GM21367 (cell line): ENCODE data around the gene DNAJC16.
"Not testable (repeated sequence)": the region's sequence is repeated elsewhere in the genome, so short reads cannot be mapped to it uniquely, and the experiment has no call there.

ENCODE experiments used
- ATAC-seq: cut with Tn5 transposase; IDR thresholded peaks from one replicate; pipeline ENCODE4 v1.9.1; 2021; ENCODE audit not compliant: unreplicated experiment

Gene DNAJC16

DNA sequence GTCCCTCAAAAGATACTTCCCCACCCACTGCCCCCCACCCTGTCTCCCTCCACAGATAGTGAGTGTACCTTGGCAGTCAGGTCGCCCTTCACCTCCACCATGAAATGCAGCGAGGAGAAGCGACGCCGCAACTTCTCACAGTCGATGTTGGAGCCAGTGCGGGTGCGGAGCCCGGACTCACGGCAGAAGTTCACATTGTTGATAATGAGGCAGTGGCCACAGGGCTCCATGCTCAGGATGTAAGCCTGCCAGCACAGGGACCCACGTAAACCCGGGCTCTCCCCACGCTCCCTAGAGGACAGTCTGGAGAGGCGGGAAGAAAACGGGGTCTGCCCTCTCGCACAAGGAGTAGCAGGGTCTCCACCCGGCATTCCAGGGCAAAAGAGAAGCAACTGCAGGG, 19.8 kb upstream of the DNAJC16 start:
- no peak for ATAC-seq

DNA sequence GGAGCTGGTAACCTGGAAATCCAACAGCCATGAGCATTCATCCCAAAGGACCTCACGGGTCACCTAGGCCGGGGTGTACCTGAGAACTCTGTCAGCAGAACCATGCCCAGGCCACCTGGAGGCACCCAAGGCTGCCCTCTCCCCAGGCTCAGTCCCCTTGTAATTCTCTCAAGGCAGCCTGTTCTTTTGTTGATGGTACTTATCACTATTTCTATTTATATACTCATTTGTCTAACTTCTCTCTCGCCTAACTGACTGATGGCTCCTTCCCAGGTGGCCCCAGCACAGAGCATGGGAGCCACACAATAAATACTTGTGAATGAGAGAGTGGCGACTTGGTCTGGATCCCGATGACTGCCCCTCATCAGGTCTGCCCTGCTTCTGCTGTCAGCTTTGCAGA, 19.4 kb upstream of the DNAJC16 start:
- ATAC-seq, result no peak

GRCh38 chr1:15508700-15509487, 17.8 kb upstream of the DNAJC16 start:
- ATAC-seq, result no peak

GRCh38 chr1:15509586-15509985, 17.1 kb upstream of the DNAJC16 start:
- ATAC-seq, result no peak

DNA sequence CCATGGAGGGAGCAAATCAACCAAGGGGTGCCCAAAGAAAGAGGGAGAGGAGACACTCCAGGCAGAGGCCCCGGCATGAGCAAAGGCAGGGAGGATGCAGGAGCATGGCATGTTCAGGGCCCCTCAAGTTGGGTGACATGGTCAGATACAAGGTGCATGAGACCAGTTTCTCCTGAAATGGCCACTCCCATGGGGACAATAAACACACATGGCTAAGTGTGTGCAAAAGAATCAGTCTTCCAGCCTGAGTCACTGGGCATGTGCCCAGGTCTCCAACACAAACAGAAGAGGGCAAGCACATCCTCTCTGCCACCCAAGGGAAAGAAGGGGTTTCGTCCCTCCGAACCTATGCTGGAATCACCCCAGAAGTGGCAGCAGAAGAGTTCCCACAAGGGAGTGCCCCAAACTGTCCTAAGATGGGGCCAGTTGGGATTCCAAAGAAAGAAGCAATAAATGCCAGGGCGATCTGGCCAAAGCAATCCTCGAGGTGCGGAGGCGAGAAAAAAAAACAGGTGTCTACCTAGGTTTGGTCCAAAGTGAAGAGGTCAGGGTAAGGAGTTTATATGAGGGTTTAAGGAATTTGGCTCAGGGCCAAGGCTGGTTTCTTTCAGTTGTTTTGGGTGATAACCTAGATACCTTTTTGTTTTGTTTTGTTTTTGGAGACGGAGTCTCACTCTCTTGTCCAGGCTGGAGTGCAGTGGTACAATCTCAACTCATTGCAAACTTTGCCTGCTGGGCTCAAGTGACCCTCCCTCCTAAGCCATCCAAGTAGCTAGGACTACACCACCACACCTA, 15.8 kb upstream of the DNAJC16 start:
- no peak for ATAC-seq

GRCh38 chr1:15513192-15513591, 13.5 kb upstream of the DNAJC16 start:
- ATAC-seq, result no peak

DNA sequence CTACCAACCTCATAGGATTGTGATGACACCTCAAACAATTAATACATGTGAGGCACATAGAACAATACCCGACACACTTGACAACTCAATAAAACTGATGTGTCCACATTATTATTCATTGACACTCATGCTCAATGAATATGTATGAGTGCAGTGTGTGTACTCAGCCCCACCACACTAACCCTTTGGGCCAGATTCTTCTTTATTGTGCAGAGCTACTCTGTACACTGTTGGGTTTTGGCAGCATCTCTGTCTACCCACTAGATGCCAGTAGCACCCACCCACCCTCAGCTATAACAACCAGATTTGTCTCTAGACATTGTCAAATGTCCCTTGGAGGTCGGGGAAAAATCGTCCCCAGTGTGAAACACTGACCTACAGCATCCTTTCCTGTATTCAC, 12.7 kb upstream of the DNAJC16 start:
- ATAC-seq, result no peak

- ATAC-seq, result not testable (repeated sequence)
Observed at GRCh38 chr1:15514557-15514956, 12.1 kb upstream of the DNAJC16 start.

- ATAC-seq, result no peak
Observed at GRCh38 chr1:15515022-15515663, 11.5 kb upstream of the DNAJC16 start.

GRCh38 chr1:15519625-15520024, 7.0 kb upstream of the DNAJC16 start:
- ATAC-seq, result no peak

GRCh38 chr1:15521206-15521906, 5.3 kb upstream of the DNAJC16 start:
- ATAC-seq, result not testable (repeated sequence)

DNA sequence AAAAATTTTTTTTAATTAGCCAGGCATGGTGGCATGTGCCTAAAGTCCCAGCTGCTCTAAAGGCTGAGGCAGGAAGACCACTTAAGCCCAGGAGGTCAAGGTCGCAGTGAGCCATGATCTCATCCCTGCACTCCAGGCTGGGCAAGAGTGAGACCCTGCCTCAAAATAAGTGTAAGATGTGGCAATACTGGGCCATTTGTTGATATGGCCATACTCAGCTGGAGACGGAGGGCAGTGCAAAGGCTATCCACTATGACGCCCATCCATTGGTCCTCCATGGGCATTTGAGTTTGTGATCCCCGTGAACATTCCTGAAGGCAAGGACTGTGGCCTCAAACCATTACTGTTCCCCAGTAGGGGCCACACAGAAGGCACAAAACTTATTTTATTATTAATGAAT, 4.1 kb upstream of the DNAJC16 start:
- no peak for ATAC-seq

GRCh38 chr1:15523104-15524020, 3.3 kb upstream of the DNAJC16 start:
- ATAC-seq, result no peak

- ATAC-seq, result no peak
Observed at GRCh38 chr1:15524021-15524282, 2.7 kb upstream of the DNAJC16 start, which contains the start of gene CASP9. Gene CASP9 (minus strand): TSS chr1:15524215. CDS start chr1:15524200, 15 bp downstream.

GRCh38 chr1:15524283-15525049, 2.2 kb upstream of the DNAJC16 start:
- ATAC-seq, result peak; percentile 37

DNA sequence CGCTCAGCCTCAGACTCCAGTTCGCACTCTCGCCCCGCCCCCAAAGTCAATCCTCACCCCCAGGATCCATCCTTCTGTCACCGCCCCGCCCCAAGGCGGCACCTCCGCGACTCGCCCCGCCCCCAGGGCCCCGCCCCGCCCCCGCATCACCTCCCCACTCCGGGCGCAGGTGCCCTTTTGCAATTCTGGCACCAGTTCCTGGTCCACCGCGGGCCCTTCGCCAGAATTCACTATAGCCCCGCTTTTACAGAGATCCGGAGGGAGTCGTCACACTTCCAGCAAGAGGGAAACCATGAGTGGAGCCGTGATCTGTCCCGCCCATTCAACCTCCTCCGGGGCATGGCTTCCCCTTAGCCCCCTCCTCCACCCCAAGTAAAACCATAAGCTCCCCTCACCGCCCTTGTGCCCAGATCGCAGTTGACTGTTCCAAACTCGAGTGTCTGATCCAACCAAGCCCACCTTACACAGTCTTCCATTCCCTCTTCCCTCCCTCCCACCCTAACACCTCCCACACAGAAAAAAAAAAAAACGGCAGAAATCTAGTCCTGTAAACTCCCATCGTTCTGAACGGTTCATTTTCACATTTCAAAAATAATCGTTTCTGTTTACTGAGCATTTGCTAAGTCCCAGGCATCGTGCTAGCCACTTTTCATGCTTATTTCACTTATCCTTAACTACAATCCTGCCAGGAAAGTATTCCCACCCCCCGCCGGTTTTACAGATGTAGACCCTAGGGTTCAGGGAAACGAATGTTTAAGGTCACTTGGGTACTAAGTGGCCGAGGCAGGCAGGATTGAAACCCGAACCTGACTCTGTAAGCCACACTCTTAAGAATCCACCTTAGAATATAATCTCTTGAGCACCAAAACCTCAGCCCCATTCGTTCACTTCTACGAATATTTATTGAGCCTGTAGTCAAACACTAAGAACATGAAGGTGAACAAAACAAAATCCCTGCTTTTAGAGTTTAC, 1.3 kb upstream of the DNAJC16 start:
- no peak for ATAC-seq

- ATAC-seq, result no peak
Observed at GRCh38 chr1:15526021-15526489, 593 bp upstream of the DNAJC16 start.

- no peak for ATAC-seq
Observed at GRCh38 chr1:15531003-15531402, 4.4 kb downstream of the DNAJC16 start.
